Endometrium (tissue), 2 donors: Measurements from ENCODE around the gene RETREG1.
"Not testable (repeated sequence)": the region's sequence is repeated elsewhere in the genome, so short reads cannot be mapped to it uniquely, and the experiment has no call there.

Experiments
- FAIRE-seq: peaks from 2 replicates; lab custom pipeline; 2012; peaks lifted over from hg19 to GRCh38; lab: Jason Lieb, UNC
- donor health status: control.
- donor health status: control.

The RETREG1 gene

DNA sequence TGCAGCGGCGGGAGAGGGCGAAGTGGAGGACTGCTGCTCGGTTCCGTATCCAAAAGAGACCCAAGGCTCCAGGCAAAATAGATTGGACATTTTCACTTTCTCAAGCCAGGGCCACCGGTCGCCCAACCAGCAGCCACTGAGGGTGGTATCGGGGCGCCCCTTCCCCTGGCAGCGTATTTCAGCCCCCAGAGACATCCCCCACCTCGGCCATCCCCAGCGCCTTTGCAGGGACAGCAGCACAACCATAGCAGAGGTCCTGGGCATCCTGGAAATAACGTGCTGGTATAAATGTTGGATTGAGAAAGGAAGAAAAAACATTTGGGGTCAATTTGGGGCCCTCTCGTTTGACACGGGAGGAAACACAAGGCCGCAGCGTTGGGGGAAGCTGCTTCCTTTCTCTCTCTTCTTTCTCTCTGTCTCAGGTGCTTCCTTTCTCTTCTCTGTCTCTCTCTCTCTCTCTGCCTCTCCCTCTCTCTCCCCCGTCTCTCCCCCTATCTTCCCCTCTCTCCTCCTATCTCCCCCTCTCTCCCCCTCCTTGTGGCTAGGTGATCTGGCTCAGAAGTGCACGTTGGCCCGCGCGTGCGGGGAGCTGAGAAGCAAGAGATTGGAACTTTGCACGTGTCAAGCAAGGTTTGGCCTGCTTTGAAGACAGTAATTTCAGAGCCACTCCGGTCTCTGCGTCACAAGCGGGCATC is 624 bp upstream of the RETREG1 start:
- no peak for FAIRE-seq

DNA sequence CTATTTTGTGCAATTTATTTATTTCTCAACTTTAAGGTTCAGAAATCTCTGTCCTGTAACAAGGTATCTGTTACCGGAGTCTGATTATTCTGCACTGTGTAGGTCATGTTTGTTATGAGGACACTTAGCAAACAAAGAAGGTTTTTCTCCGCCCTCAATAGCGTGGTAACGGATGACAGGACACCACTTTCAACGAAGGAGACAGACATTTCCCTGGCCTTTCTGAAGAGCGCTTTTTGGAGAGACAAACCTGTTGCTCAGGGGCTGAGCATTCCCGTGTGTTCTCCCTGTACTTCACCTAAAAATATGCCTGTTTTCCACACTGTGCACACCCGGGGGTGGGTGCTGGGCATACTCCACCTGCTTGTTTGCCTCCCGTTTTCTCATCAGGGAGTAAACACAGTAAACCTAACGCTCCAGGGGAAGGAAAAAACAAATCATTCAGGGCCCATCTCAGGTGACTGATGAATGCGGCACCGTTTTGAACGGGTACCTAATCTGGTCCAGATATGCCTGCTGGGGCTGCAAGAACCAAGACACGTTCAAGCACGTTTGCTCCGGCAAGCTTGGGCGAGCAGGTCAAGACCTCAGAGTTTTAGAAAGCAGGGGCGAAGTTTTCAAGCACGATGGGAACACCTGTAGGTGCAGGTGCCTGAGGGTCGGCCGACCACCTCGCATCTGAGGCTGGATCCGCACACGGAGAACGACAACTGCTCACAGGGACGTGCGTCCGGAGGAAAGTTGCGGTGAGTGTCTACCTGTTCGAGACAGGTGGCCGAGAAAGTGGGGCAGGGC is 859 bp downstream of the RETREG1 start:
- FAIRE-seq: no peak

DNA sequence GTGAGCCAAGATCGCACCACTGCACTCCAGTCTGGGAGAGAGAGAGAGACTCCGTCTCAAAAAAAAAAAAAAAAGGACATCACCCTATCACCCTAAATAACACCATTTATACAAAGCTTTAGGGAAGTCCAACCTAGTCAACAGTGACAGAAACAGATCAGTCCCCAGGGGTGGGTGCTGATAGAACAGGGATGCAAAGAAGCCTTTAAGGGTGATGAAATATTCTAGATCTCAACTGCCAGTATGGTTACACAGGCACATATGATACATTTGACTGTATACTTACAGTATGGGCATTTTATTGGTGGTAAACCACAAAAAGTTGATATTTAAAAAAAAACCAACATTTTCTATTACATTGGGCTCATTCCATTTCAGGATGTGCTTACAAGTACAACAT is 4.8 kb downstream of the RETREG1 start:
- FAIRE-seq: no peak

DNA sequence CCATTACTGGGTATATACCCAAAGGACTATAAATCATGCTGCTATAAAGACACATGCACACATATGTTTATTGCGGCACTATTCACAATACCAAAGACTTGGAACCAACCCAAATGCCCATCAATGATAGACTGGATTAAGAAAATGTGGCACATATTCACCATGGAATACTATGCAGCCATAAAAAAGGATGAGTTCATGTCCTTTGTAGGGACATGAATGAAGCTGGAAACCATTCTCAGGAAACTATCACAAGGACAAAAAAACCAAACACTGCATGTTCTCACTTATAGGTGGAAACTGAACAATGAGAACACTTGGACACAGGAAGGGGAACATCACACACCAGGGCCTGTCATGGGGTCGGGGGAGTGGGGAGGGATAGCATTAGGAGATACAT is 5.9 kb downstream of the RETREG1 start:
- FAIRE-seq: not testable (repeated sequence)

DNA sequence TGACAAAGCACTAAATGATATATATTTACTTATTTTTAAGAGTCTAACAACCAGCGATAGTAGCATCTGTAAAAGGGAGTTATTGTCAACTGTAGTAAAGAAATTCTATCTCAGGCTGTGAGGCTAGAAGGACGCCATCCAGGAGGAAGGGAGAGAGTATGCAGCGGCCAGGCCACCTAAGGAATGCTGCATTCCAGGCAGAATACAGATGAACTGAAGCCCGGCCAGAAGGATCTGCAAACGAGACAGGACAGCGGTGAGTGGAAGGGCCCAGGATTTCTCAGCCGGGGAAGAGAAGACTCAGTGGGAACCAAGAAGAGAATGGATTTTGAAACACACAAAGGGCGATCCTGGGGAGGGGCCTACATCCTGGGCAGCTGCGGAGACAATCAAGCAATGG is 7.4 kb downstream of the RETREG1 start:
- FAIRE-seq: no peak

- FAIRE-seq: no peak
These were observed 10.2 kb downstream of the RETREG1 start for GRCh38 chr5:16606628-16607027.

- no peak for FAIRE-seq
These were observed 13.1 kb downstream of the RETREG1 start for GRCh38 chr5:16603701-16604100.

DNA sequence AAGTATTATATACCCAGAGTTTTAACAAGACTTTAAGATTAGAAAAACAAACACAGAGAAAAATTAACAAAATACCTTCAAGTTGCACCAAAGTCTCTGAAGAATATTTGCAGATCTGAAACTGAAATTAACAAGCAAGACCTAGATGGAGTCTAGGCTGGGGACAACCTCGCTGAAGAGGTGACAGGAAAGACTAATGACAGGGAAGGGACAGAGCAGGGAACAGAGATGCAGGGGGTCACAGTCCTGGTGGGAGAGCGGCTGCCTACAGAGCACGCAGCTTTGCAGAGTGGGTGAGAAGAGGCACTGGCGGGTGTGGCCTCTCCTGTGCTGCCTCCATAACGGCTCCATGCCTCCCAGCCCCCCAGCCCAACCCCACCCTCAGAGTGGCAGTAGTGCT is 13.5 kb downstream of the RETREG1 start:
- no peak for FAIRE-seq

- no peak for FAIRE-seq
These were observed 14.6 kb downstream of the RETREG1 start for GRCh38 chr5:16602182-16602581.

DNA sequence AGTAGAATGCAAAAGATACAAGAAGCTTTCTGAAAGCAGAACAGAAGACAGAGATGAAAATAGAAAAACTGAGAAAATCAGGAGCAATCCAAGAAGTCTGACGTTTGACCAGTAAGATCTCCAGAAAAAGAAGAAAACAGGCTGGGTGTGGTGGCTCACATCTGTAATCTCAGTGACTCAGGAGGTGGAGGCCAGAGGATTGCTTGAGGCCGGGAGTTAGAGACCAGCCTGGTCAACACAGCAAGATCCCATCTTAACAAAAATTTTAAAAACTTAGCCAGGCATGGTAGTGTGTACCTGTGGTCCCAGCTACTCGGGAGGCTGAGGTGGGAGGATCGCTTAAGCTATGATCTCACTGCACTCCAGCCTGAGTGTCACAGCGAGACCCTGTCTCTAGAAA is 15.9 kb downstream of the RETREG1 start:
- FAIRE-seq: no peak

GRCh38 chr5:16600397-16600796 is 16.4 kb downstream of the RETREG1 start:
- no peak for FAIRE-seq

DNA sequence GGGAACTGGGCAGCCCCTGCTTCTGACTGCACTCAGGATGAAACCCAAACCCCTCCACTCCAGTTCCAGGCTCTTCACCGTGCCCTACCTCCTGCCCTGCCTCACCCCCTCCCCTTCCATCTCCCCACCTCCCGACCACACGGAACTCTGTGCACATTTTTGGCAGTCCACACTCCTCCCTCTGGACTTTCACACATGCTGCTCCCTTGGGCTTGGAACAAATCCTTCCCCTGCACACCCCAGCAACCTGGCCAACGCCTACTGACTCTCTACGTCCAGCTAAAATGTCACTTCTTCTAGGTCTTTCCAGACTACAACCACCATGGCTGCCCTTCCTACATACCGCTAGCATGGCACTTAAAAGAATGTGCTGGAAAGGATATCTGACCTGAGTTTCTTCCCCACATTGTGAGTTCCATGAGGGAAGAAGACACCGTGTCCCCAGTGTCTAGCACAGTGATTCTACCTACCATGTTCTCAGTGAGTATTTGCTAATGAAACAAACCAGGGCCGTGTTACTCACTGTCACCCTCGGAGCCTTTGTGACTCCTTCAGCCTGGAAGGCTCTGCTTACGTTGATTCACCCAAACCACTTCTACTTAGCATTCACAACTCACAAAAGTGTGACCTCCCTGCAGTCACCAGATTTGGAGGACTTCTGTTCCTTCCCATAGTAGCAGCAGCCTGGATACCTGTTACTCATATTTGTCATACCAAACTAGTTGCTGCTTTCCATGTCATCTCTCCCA is 18.7 kb downstream of the RETREG1 start:
- FAIRE-seq: no peak

DNA sequence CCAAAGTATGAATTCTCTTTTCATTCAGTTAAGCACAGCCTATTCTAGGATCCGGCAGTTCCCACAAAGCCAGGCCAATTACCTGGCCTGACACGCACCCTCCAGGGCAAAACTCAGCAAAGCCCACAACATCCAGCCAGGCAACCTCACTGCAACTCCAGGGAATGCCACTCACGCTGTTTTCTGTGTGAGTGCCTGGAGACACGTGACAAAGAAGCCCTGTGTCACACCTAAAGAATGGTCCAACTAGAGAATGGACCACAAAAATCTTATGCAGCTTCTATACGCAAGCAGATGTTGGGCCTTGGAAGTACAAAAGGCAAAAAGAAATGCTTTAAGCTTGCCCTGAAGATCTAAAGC is 20.2 kb downstream of the RETREG1 start:
- FAIRE-seq: no peak

DNA sequence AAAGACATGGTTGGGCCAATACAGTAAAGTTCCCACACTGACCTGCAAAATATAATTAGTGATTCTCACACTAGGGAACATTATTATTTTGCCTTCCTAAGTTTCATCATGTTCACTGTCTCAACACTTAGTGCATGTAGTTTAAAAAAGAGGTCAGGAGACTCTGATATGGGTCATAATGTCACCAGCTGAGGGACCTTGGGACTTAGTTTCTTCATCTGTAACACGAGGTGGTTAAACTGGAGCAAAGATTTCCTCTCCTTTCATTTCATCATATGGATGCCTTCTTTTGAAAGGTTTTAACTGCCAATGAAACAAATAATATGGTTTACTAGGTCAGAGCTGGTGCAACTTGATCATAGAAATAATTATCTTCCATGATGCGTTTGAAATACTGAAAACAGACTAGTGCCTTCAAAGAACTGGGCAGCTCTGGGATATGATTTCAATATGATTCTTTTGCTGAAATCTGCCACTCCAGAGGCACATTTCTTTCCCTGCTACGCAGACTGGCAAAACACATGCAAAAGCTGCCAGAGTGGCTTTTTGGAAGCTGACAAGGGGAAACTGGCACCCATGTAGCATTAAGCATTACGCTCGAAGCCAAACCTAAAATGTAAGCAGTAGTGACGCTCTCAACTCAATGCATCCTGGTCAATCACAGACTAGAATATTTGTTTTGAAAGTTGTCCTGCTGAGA is 20.8 kb downstream of the RETREG1 start:
- FAIRE-seq: no peak

- no peak for FAIRE-seq
These were observed 23.2 kb downstream of the RETREG1 start for GRCh38 chr5:16593628-16594027.

DNA sequence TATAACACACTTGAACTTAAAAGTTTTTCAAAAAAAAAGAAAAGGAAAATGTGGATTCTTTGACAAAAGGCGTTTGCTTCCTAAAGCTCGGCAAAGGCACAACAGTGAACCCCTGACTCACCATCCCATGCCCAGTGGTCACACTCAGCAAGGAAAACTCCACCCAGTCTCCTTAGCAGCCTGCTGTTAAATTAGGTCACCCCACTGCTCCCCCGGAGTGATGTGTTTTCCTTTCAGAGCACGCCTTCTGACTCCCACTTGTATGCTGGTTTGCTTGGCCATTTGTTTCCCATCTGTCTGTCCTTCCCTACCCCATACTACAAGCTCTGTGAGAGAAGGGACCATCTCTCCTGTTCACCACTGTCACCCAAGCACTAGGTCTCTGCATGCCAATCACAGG is 23.8 kb downstream of the RETREG1 start:
- no peak for FAIRE-seq

GRCh38 chr5:16592255-16592654 is 24.5 kb downstream of the RETREG1 start:
- no peak for FAIRE-seq

DNA sequence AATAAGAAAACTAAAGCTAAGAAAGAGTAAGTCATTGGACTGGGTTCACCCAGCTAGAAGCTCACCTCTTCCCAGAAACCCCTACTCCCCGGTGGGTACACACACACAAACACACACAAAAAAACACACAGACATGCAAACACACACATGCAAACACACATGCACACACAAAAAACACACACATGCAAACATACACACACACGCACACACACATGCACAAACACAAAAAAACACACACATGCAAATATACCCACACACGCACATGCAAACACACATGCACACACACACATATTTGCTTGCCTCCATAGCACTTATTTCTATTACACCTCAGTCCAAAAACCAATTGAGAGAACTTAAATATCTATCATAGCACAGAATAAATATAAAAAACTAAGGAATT is 26.1 kb downstream of the RETREG1 start:
- FAIRE-seq: no peak

- FAIRE-seq: no peak
These were observed 27.1 kb downstream of the RETREG1 start for GRCh38 chr5:16589658-16590057.

GRCh38 chr5:16588434-16589214 is 28.2 kb downstream of the RETREG1 start:
- FAIRE-seq: no peak

DNA sequence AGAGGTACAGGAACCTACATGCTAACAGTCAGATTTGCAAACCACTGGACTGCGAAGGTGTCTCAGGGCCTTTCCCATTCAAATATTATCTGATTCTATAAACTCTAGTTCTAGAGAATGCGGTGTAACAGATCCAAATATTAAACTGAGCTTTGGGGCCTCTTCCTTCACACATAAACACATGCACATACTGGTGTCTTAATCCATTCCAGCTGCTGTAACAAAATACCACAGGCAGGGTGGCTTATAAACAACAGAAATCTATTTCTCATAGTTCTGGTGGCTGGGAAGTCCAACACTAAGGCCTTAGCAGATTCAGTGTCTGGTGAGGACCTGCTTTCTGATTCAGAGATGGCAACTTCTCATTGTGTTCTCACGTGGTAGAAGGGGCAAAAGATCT is 30.2 kb downstream of the RETREG1 start:
- FAIRE-seq: no peak
